DLD1 (cell line): Measurements from ENCODE around the gene CCDC146.
"Not testable (repeated sequence)": the region's sequence is repeated elsewhere in the genome, so short reads cannot be mapped to it uniquely, and the experiment has no call there.

ENCODE experiments used
- in situ Hi-C: cut with HindIII; loops from 2 replicates; pipeline ENCODE4 v1.10.0; 2017; ENCODE audit warnings: low sequenced_read_pairs

CCDC146 gene

DNA sequence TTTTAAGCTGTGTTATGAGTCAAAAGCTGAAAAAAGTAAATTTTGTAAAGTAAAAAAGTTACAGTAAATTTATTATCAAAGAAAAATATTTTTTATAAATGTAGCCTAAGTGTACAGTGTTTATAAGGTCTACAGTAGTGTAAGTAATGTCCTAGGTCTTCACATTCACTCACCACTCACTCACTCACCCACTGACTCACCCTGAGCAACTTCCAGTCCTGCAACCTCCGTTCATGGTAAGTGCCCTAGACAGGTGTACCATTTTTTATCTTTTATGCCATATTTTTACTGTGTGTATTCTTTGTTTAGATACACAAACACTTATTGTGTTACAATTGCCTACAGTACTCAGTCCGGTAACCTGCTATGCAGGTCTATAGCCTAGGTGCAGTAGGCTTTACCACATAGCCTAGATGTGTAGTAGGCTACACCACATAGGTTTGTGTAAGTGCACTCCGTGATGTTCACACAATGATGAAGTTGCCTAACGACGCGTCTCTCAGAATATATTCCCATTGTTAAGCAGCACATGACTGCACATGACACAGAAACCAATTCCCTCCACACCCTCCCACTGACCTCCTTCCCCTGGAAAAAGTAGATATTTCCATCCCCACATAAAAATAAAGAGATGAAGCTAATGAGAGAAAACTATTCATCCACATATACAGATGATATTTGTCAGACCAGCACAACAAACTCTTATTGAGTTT, 122.0 kb downstream of the CCDC146 start:
- in situ Hi-C loops = no loop called here

DNA sequence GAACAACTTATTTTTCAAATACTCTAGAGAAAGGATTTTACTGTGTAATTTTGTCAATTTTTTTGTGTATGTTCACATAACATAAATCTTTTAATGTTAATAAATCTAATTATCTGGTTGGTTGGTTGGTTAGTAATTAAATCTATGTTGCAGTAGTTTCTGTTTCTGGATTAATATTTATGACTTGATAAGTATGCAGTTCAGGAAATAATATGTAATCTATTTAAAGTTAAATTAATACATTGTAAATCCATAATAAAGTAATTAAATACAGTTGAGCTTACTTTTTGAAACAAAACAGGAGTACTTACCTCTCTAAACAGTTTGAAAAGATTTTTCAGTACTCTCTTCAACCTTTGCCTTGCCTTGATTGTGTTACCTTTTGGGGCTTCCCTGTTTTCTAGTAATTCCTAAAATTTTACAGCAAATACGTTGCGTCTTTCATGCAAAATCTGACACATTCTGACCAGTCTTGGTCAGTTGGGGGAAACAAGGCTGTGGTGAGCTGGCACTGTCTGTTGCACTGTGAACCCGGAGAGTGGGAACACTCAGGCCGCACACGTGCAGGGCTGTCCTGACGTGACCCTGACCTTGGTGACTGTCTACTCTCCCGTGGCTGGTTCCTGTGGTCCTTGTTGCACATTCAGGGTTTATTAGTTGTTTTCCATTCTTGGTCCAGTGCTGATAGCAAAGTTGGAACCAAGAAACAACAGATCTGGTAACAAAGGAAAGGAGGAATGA, 122.8 kb downstream of the CCDC146 start:
- in situ Hi-C loops = no loop called here

DNA sequence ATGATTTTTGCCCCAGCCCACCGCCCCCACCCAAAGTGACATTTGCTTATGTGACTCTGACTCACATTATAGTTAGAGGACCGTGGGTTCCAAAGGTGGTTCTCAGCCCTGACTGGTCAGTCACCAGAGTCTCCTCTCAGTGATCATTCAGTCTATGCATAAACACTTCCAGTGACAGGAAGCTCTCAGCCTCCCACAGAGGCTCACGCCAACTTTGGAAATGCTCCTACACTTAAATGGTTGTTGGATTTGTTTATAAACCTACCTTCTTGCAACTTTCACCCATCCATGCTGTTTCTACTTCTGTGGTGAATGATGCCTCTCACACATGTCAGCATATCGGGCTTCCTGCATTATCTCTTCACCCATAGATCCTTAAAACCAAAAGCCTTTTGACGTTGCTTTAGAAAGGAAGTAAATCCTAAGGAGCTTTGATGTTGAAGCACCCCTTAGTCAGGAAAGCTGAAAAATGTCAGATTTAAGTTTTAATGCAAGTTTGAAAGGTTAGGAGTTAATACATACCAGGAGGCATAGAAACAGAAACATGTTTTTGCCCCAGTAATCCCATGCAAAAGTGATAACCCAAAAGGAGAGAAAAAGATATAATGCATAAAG, 123.7 kb downstream of the CCDC146 start:
- in situ Hi-C loops = no loop called here

DNA sequence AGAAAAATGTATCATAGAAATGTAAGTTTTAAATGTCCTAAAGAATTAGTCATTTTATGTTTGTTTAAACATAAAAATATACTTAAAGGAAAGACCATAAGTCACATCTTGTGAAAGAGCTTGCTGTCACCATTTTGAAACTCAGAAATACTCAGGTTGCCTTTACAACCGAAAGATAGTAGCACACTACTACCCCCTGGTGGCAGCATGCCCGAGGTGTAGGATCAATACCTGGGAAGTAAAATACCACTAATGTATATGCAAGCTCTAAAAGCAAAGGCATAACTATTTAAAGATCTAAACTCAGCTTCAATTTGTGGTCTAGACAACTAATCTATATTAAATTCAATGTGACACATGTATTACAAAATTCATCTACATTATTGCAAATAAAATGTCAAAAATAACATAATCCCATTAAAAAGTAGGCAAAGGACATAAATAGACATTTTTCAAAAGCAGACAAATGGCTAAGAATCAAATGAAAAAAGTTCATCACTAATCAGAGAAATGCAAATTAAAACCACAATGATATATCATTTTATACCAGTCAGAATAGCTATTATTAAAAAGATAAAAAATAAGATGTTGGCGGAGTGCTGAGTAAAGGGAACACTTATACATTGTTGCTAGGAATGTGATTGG, 124.9 kb downstream of the CCDC146 start:
- in situ Hi-C loops = no loop called here

DNA sequence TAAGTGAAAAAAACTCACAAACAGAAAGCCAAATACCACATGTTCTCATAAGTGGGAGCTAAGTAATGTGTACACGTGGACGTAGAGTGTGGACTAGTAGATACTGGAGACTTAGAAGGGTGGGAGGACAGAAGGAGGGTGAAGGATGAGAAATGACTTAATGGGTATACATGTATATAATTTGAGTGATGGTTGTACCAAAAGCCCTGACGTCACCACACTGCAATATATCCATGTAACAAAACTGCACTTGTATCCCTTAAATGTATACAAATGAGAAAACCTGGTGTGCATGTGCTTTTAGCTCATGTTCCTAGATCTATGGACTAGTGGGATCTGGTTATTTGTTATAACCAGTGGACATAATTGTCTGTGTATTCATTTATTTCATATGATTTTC, 125.7 kb downstream of the CCDC146 start:
- in situ Hi-C loops = no loop called here

DNA sequence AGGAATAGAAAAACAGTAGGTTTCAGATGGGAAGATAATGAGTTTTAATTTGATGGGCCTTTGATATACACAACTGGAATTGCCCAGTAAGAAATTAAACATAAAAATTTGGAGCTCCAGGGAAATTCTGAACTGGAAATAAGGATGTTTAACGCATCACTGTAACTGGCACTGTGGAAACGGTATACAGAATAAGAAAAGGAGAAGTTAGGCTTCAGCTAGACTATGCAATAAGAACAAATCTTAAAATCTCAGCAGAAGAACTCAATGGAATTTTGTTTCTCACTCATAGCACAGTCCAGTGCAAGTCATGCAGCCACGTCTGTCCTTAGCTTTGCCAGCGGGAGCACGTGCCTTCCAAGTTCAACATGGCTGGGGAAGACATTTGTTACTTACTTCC, 130.1 kb downstream of the CCDC146 start:
- in situ Hi-C loops = no loop called here

DNA sequence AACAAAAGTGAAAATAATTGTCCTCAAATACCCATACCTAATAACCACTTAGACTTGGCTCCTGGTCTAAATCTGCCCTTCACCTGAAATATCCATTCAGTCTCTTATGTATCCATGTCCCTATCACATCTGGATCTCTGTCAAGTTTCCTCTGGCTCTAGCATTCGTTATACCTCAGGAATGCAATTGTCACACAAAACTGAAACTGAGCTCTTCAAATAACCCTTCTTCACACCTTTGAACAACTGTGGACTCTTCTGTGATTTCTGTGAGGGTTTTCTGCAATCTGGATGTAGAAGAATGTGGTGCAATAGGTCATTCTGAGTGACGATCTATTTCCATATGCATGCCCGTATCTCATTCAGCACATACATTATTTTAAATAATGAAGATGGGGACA, 130.7 kb downstream of the CCDC146 start:
- in situ Hi-C loops = no loop called here

DNA sequence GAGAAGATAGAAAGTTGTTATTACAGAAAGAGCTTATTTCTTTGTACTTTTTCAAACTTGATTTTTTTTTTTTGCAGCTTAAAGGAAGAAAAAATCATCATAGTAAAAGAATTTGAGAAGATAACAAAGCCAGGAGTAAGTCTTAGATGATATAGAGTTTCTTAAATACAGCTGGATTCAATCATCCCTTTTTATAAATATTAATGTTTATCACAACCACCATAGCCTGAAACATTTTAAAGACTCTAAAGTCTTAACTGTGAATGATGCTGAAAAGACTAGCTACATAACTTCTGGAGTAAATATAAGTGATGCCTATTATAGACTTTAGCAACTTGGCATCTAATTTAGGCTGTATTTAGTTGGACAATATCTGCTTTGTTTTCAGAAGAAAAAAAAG, 132.0 kb downstream of the CCDC146 start:
- in situ Hi-C loops = no loop called here

DNA sequence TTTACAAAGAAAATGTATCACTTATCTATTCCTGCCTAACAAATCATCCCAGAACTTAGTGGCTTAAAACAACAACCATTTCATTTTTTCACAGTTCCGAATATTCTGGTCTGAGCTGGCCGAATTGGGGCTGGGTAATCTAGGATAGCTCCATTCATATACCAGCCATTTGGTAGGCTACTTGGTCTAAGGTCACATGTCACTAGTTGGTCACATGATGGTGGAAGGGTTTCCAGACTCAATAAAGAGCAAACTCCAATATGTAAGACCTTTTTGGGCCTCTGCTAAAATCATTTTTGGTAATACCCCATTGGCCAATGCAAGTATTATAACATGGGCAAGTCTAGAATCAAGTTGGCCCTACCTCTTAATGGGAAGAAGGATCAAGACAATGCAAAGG, 132.5 kb downstream of the CCDC146 start:
- in situ Hi-C loops = no loop called here

DNA sequence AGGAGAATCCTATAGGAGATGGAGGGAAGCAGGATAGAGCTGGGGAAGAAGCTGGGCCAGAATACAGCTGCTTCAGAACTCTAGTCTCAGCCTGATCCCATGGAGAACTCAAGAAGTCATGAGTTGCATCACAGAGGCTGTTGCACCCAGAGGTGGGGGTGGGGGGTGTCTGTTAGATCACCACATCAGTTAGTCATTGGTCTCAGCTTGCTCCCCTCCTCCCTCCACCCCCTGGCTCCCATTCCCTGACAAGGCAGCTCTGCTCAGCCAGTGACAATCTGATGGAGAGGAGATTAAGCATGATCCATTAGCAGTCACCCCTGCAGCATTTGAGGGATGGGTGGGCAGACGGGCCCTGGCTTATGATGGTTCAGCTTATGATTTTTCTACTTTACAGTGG, 135.6 kb downstream of the CCDC146 start:
- in situ Hi-C loops = no loop called here

DNA sequence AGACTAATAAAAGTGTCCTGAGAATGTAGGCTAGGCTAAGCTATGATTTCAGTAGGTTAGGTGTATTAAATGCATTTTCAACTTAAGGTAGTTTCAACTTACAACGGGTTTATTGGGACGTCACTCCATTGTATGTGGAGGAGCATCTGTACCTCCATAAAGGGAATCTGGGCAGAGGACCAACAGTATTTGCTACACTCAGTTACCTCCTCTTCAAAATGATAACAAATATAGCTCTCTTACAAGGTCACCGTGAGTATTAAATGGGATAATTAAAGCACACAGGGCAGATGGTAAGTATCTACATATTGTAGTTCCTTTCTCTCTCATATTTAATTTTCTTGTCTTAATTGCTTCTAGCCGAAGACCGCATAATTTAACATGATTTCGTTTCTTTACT, 136.2 kb downstream of the CCDC146 start:
- in situ Hi-C loops = no loop called here

DNA sequence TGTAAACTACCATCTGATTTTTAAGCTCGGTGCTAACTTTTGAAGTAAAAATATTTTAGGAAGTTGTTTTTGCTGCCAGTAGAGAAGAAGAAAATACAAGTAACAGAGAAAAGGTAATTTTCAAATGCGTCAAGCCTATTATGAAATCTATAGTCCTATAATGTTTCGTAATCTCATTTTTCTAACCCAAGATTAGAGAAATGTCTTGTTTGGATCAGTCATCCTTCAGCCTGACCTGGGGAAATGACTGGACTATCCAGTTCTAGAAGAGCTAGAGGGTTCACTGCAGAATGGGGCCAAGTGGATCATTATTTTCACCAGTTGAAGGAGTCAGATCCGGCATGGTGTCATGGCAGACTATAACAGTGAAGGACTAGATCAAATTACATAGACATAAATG, 139.9 kb downstream of the CCDC146 start:
- in situ Hi-C loops = no loop called here

DNA sequence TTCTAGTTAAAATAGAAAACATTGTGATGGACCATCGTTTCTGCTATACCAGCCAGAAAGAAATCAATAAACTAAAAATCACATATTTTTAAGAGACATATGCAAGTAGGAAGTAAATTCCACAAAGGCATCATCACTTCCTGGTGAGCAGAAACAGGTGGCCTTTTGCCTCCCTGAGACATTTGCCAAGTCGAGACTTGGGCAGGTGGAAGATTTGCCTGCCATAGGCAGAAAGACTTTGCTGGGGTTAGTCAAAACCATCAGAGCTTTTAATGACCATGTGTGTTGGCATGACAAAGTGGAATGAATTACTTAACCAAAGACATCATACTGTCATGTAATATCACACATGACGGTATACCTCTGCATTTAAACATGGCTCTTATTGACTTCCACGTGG, 143.3 kb downstream of the CCDC146 start:
- in situ Hi-C loops = no loop called here

DNA sequence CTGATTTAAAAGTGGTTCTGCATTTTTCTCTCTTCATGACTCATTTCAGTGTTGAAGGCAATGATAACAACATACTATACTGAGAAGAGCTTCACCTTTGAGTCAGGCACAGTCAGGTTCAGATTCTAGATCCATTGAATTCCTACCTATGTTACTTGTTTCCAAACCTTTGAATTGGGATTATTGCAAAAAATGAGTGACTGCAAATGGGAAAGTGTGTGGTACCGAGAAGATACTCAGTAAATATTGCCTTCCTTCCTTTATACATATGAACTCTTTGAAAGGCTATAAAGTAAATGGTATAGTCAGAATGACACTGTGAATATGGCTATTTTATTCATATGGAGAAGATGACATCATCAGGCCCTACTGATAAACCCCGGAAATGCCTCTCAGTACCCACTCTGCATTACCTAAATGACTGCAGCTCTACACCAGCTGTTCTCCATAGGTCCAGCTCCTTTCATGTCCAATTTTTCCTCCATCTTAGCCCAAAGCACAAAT, 143.9 kb downstream of the CCDC146 start:
- in situ Hi-C loops = no loop called here

DNA sequence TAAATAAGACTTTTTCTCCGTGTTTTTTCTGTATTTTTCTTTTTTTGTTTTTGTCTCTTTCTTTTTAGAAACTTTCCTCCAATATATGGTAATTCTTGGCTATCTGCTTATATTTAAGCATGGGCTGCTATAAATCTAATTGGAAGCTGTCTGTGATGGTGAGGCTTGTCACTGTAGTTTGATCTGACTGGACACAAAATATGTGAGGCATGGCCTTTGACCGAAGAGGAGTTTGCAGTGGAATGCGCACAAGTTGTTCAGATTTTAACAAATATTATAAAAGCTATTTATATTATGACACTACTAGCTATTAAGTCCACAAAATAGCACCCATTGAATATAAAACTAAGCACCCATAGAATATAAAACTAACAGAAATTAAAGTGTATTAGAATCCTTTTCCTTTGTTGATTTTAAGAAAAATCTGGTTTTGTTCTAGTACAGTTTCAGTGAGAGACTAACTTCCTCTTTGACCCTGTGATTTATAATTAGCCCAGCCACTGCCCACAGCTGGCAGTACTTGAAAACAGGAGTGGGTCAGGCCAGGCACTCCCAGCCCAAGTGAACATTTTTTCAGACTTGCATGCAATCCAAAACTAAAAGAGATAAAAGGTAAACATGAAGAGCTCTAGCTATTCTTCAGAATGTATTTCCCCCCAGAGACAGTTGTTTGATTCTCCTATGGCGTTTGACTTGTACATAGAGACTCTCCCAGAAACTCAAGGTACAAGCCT, 147.1 kb downstream of the CCDC146 start:
- in situ Hi-C loops = no loop called here

DNA sequence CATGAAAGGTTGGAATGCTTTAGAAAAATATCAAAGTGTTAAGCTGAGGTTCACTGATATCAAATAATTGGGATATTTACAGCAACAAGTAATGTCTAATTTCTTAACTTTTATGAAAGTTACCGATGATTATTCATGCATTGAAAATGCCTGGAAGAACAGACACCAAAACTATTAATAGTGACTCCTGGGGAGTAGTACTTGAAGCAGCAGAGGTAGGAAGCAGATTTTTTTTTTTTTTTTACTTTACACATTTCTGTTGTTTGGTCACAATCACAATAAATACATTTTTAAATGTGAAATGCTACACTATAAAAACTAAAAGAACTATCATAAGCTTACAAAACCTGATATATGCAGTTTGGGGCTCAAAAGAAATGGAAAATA, 147.7 kb downstream of the CCDC146 start:
- in situ Hi-C loops = no loop called here

DNA sequence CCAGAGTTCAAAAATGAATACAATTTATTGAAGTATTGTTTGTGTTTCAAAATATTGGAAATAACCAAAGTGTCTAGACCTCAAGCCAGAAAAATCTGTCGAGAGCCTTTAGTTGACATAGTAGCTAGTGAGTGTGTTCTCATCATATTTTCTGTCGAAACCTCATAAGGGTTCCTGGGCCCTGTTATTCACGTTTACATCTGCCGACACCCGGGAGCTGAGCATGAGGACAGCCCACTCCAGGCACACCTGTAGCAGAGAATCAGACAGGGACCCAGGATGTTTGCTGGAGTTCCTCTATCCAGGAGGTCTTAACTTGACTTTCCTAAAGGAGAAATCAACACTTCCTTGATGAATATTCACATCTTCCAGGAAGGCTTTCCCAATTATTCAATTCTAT, 149.4 kb downstream of the CCDC146 start:
- in situ Hi-C loops = no loop called here

DNA sequence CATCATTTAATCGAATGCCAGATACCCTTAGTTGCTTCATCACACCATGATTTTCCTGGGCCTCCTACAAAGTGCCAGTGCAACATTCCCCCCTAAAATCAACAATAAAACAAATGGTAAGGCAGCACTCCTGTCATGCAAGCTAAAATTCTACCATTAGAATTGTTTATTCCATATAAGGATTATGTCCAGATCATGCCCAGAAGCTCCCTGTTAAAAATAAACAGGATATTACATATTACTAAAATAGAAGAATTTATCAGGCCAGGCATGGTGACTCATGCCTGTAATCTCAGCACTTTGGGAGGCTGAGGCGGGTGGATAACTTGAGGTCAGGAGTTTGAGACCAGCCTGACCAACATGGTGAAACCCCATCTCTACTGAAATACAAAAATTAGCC, 153.2 kb downstream of the CCDC146 start:
- in situ Hi-C loops = not testable (repeated sequence)

DNA sequence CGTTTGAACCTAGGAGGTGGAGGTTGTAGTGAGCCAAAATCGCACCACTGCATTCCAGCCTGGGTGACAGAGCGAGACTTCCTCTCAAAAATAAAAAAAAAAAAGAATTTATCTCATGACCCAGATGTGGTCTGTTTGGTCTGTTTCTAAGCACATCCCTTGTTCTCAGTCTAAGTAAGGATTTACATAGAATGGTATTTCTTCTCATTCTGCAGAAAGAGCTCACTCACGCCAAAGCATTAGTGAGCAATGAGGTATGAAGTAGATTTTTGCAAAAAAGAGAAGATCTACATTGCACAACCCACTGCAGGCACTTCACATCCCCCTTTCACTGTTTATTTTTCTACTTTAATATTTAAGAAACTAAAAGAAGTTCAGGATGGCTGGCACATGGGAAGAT, 153.7 kb downstream of the CCDC146 start:
- in situ Hi-C loops = no loop called here

DNA sequence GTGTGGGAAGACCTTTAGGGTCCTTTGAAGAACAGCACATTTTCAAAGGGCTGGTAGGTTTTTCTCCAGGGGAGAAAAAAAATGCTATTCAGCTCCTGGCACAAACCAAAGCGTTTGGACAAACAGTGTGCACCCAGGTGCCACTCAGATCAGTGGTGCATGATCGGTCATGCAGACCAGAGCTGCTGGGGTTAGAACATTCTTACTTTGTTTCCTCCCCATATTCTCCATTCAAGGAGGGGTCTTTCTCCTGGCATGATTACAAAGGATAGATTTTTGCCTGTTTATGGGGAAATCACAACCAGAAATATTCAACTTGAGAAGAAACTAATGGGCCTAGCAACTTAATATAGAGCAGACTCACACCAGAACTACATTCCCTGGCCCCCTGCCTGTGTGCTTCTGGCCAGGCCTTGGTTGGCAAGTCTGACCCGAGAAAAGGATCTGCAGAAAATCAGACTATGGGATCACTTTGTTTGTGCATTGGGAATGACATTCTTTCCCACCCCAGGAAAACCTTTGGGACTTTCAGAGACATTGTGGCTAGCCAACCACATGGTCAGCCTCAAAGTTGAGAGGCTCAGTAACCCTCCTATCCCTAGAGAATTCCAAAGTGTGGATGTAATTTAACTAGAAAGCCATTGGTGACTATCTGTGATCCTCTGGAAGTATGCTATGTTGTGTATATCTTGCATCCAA, 159.5 kb downstream of the CCDC146 start:
- in situ Hi-C loops = no loop called here
